Psoas muscle (tissue), 8 donors: Measurements from ENCODE around the gene GAB2. TPM values are rescaled to one million over a fixed set of nuclear protein-coding genes. Genes with fewer than 3 reads are reported as not detected.

Experiments
- ATAC-seq, 4 donors: fragments of 200-7000 bp; cut with Tn5 transposase; one replicate each; pipeline ENCODE4 v1.9.1; 2020; ENCODE audit warnings: moderate library complexity in 3 of 4, mild to moderate bottlenecking in 2 of 4
- DNase-seq, 2 donors: peaks; one replicate each; pipeline ENCODE4 v3.0.0-alpha.2; 2020
- H3K27ac ChIP-seq: fragments of 200-600 bp; one replicate; pipeline ENCODE4 v1.8.0; 2022
- H3K27me3 ChIP-seq, 3 donors: fragments of 200-600 bp in 1 of 3; one replicate each; pipeline versions ENCODE4 v1.6.1 to v1.8.0; 2013 to 2022; ENCODE audit warnings: low read length in 2 of 3, mild to moderate bottlenecking in 2 of 3, moderate library complexity in 1 of 3; ENCODE audit not compliant: insufficient read depth in 3 of 3
- H3K36me3 ChIP-seq, 2 donors: fragments of 200-600 bp in 1 of 2; one replicate each; pipeline versions ENCODE4 v1.6.1 to v1.8.0; 2013 to 2022; ENCODE audit warnings: low read depth in 1 of 2, mild to moderate bottlenecking in 1 of 2, moderate library complexity in 1 of 2; ENCODE audit not compliant: insufficient read depth in 1 of 2
- H3K4me1 ChIP-seq: fragments of 200-600 bp; one replicate; pipeline ENCODE4 v1.8.0; 2022
- H3K4me3 ChIP-seq: fragments of 200-600 bp; one replicate; pipeline ENCODE4 v1.8.0; 2022; ENCODE audit warnings: mild to moderate bottlenecking
- H3K9me3 ChIP-seq: fragments of 200-600 bp; one replicate; pipeline ENCODE4 v1.8.0; 2022
- WGBS, 3 donors: extraction: QIAGEN DNeasy Blood & Tissue Kit; methylation state at CpG; one replicate each; pipeline versions ENCODE4 v1.1.6 to v1.1.7; 2013; 5-methylcytosine and 5-hydroxymethylcytosine counted together
- intact Hi-C, 2 donors: fragments of 100-400 bp; cut with DNase I; formaldehyde crosslinking; loops; one replicate each; pipeline versions ENCODE4 v1.11.0 to v1.14.2; 2022
- polyA plus RNA-seq, 3 donors: library from polyadenylated mRNA; stranded (reverse); fragments of 200-250 nt; gene quantifications; one replicate each; pipeline ENCODE4 v1.2.3, GENCODE V29; 2013
- total RNA-seq, 4 donors: library from RNA; stranded (reverse); fragmentation: NEBNext Ultra II Directional in 2 of 4; extraction: Animal tissue kit (Norgen Biotek cat#: 25700) in 2 of 4; gene quantifications; one replicate each; pipeline versions ENCODE4 v1.2.1 to v1.2.4, GENCODE V29; 2021 to 2023
- TF ChIP-seq, protein P1 (sequence below): fragments of 200-600 bp; IDR thresholded peaks from one replicate; pipeline ENCODE4 v1.8.0; 2022; ENCODE audit warnings: antibody characterized with exemption
- donor health status: healthy with polysubstance abuse.
- donor health status: DM: no; HTN: no; CAD: no; lungs with moderate emphysema.
- donor health status: Bipolar disorder and iron deficiency.
- donor health status: healthy.
- donor health status: DM: yes; HTN: yes; CAD: no.
- donor health status: DM: no; HTN: no; CAD: no.
- donor health status: DM: no; HTN: no; CAD: no.
- donor health status: DM: yes; HTN: yes; CAD: no.

Gene GAB2
- total and polyA plus RNA-seq, 7 donors, result 2.7 to 6.3 (median 4.7) TPM

DNA sequence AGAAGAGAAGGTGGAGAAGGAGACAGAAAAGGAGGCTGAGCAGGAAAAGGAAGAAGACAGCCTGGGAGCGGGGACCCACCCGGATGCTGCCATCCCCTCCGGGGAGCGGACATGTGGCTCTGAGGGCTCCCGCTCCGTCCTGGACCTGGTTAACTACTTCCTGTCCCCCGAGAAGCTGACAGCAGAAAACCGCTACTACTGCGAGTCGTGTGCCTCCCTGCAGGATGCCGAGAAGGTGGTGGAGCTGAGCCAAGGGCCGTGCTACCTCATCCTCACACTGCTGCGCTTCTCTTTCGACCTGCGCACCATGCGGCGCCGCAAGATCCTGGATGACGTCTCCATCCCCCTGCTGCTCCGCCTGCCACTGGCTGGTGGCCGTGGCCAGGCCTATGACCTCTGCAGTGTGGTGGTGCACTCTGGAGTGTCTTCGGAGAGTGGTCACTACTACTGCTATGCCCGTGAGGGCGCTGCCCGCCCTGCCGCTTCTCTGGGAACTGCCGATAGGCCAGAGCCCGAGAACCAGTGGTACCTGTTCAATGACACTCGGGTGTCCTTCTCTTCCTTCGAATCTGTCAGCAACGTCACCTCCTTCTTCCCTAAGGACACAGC lies 207.5 kb downstream of the GAB2 start:
- H3K27ac ChIP-seq, result no peak overlapping the region
- intact Hi-C loops, result no loop called here
- H3K4me1 ChIP-seq, result peaks cover 8% of the 10 kb centered on the region
- DNase-seq, result no peak
- TF ChIP-seq, protein P1, sequence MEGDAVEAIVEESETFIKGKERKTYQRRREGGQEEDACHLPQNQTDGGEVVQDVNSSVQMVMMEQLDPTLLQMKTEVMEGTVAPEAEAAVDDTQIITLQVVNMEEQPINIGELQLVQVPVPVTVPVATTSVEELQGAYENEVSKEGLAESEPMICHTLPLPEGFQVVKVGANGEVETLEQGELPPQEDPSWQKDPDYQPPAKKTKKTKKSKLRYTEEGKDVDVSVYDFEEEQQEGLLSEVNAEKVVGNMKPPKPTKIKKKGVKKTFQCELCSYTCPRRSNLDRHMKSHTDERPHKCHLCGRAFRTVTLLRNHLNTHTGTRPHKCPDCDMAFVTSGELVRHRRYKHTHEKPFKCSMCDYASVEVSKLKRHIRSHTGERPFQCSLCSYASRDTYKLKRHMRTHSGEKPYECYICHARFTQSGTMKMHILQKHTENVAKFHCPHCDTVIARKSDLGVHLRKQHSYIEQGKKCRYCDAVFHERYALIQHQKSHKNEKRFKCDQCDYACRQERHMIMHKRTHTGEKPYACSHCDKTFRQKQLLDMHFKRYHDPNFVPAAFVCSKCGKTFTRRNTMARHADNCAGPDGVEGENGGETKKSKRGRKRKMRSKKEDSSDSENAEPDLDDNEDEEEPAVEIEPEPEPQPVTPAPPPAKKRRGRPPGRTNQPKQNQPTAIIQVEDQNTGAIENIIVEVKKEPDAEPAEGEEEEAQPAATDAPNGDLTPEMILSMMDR, result no peak
- 82 to 89% (median 87%) methylated on average over 31 of the region's 31 CpGs for WGBS, 3 donors
- H3K27me3 ChIP-seq, result no peaks in the 10 kb centered on the region
- ATAC-seq, result no peak
- H3K36me3 ChIP-seq, result peaks cover 0 to 35% of the 10 kb centered on the region in 2 donors
- H3K4me3 ChIP-seq, result no peak overlapping the region
- H3K9me3 ChIP-seq, result no peaks in the 10 kb centered on the region

DNA sequence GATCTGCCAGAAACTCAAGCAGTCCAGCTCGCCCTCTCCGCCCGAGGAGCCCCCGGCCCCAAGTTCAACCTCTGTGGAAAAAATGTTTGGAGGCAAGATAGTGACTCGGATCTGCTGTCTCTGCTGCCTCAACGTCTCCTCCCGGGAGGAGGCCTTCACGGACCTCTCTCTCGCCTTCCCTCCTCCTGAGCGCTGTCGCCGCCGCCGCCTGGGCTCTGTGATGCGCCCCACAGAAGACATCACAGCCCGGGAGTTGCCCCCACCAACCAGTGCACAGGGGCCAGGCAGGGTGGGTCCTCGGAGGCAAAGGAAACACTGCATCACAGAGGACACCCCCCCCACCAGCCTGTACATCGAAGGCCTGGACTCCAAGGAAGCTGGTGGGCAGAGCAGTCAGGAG lies 208.1 kb downstream of the GAB2 start:
- no peak for DNase-seq

DNA sequence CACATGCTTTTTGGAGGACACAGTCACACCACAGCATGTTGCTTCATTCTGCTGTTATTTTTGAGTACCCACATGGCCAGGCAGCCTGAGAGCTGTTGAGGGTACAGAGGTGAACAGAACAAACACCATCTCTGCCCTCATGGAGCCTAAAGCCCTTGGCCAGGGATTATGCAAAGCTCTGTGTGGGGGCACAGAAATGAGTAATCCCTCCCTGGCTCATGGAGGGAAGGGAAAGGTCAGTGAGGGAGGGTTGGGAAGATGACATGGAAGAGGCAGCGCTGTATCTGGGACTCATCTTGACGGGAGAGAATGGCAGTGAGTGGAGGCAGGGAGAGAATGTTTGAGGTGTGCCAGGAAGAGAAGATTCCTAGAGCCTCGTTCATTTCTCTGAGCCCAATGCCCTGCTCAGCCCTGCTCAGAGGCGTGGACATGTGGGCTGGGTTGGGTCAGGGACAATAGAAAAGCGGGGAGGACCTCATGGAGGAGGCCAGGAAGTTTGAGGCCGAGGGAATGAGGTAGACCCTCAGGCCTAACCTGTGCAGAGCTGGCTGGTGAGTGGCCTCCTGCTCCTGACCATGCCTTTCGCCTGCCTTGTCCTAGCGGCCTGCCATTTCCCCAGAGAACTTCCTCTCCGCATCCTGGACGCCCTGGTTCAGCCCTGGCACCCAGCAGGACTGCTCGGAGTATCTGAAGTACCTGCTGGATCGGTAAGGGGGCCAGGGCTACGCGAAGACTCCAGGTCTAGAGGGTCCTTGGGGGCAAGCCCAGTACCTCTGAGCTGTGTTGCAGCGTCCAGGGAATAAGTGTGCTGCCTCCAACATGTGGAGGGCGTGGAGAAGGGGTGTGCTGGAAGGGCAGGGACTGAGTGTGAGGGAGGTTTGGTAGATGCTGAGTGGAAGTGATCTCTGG lies 209.1 kb downstream of the GAB2 start:
- DNase-seq, result no peak
- Histone ChIP-seq H3K27ac (peak overlapping the region; percentile 61), H3K9me3 (no peaks in the 10 kb centered on the region), H3K27me3 (no peaks in the 10 kb centered on the region), H3K4me3 (no peak overlapping the region), H3K36me3 (peaks cover 0 to 28% of the 10 kb centered on the region in 2 donors), H3K4me1 (peaks cover 8% of the 10 kb centered on the region)
- peak; percentile 87 to 93 (median 90) for ATAC-seq
- WGBS, 3 donors, result 84 to 94% (median 89%) methylated on average over 16 of the region's 16 CpGs
- intact Hi-C loops, result no loop called here
- TF ChIP-seq, protein P1, result no peak

More for the DNA sequence above, 208.1 kb downstream of the GAB2 start:
- Histone ChIP-seq H3K9me3 (no peaks in the 10 kb centered on the region), H3K36me3 (peaks cover 0 to 29% of the 10 kb centered on the region in 2 donors), H3K27ac (no peak overlapping the region), H3K4me1 (peaks cover 8% of the 10 kb centered on the region), H3K27me3 (no peaks in the 10 kb centered on the region), H3K4me3 (no peak overlapping the region)
- intact Hi-C loops, result no loop called here
- ATAC-seq, result no peak
- WGBS, 3 donors, result 91 to 93% (median 91%) methylated on average over 16 to 18 of the region's 18 CpGs
- TF ChIP-seq, protein P1, result no peak

DNA sequence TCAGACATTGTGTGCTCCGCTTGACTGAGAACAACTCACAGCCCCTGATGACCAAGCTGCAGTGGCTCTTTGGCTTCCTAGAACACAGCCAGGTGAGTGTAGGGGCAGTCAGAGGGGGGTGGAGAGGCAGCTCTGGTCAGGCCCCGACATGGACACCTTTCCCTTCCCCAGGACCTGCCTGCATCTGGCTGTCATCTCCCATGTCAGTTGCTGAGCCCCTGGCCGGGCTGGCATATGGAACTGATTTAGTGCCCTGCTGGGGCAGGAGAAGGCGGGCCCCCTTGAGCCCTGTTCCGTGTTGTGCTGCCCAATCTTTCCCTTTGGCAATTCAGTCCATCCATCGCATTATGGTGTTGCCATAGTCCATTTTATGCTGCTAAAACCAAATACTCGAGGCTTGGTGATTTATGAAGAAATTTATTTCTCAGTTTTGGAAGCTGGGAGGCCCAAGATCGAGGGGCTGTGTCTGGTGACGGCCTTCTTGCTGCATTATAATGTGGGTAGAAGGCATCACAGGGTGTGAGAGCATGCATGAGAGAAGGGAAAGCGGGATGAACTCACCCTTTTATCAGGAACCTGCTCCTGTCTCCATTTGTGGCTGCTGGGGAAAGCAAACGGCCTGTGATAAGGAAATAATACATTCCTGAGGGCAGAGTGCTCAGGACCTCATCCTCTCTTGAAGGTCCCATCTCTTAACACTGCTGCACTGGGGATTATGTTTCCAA lies 209.9 kb downstream of the GAB2 start:
- Histone ChIP-seq H3K36me3 (peaks cover 0 to 28% of the 10 kb centered on the region in 2 donors), H3K4me1 (peaks cover 8% of the 10 kb centered on the region), H3K4me3 (no peak overlapping the region), H3K27me3 (no peaks in the 10 kb centered on the region), H3K9me3 (no peaks in the 10 kb centered on the region), H3K27ac (no peak overlapping the region)
- intact Hi-C loops, result no loop called here
- 83 to 86% (median 84%) methylated on average over 11 of the region's 11 CpGs for WGBS, 3 donors
- no peak for ATAC-seq
- TF ChIP-seq, protein P1, result no peak
- no peak for DNase-seq
